Ectodermal cell (in vitro differentiated cells): ENCODE measurements around the gene RBBP8NL.

ENCODE experiments used
- H3K27ac ChIP-seq: 2 replicates; pipeline ENCODE4 v1.7.0; 2013; ENCODE audit warnings: mild to moderate bottlenecking, low read depth, low read length; ENCODE audit not compliant: insufficient read depth, poor library complexity, severe bottlenecking
- H3K27me3 ChIP-seq: 2 replicates; pipeline ENCODE4 v1.7.0; 2013; ENCODE audit warnings: mild to moderate bottlenecking, low read length; ENCODE audit not compliant: insufficient read depth, control insufficient read depth, poor library complexity, severe bottlenecking
- H3K36me3 ChIP-seq: one replicate; pipeline ENCODE4 v1.7.0; 2013; ENCODE audit warnings: low read length; ENCODE audit not compliant: control insufficient read depth, insufficient read depth
- H3K4me1 ChIP-seq: one replicate; pipeline ENCODE4 v1.7.0; 2013; ENCODE audit warnings: low read length; ENCODE audit not compliant: control insufficient read depth, insufficient read depth
- H3K4me3 ChIP-seq: 2 replicates; pipeline ENCODE4 v1.7.0; 2013; ENCODE audit warnings: low read depth, low read length, control low read depth; ENCODE audit not compliant: insufficient read depth
- H3K9me3 ChIP-seq: 2 replicates; pipeline ENCODE4 v1.7.0; 2013; ENCODE audit warnings: mild to moderate bottlenecking, low read length, moderate library complexity; ENCODE audit not compliant: control insufficient read depth
- WGBS, 2 experiments: methylation state at CpG; one replicate each; pipeline ENCODE4 v1.1.7; 2013; ENCODE audit warnings: missing lambda C conversion rate in 2 of 2; 5-methylcytosine and 5-hydroxymethylcytosine counted together

Gene RBBP8NL

DNA sequence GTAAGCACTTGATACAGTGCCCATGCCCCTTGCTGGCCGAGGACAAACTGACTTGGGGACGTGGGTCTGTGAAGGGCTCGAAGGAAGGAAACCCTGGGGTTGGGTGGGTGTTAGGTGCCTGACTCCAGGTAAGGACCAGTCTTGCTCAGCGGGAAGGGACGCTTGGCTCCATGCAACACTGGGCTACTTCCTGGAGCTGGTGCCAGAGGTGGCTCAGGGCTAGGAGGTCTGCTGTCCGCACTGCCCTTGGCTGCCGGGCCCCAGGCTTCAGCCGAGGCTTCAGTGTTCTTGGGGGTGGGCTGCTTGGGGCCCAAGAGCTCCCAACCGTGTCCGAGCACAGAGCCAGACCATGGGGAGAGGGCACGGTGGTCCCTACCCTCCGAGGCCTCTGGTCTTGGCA, 43.1 kb upstream of the RBBP8NL start:
- no peaks in the 10 kb centered on the region for H3K36me3 ChIP-seq
- no peaks in the 10 kb centered on the region for H3K9me3 ChIP-seq
- peaks cover 23% of the 10 kb centered on the region for H3K4me1 ChIP-seq
- 91 to 92% methylated on average over 12 of the region's 12 CpGs for WGBS, 2 experiments
- H3K27ac ChIP-seq = no peak overlapping the region
- no peak overlapping the region for H3K4me3 ChIP-seq
- peaks cover 29% of the 10 kb centered on the region for H3K27me3 ChIP-seq

DNA sequence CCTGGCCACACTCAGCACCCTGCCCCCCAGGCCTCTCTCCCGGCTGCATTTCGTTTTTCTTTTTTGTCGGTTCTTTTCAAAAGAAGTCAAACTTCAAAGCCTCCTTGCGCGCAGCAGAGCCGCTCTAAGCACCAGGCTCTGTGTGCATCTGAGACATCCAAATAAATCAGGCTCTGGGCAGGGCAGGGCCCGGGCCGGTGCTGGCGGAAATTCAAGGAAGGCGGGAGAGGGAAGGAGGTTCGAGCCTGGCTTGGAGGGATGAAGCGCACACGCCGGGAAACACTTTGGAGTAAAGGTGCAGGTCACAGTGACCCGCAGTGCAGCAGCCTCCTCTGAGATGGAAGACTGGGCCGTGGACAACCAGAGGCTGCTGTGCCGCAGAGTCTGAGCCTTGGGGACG, 42.7 kb upstream of the RBBP8NL start:
- H3K27me3 ChIP-seq = peaks cover 25% of the 10 kb centered on the region
- H3K9me3 ChIP-seq = no peaks in the 10 kb centered on the region
- no peaks in the 10 kb centered on the region for H3K36me3 ChIP-seq
- 65 to 68% methylated on average over 18 of the region's 18 CpGs for WGBS, 2 experiments
- peaks cover 23% of the 10 kb centered on the region for H3K4me1 ChIP-seq
- H3K4me3 ChIP-seq = no peak overlapping the region
- no peak overlapping the region for H3K27ac ChIP-seq

DNA sequence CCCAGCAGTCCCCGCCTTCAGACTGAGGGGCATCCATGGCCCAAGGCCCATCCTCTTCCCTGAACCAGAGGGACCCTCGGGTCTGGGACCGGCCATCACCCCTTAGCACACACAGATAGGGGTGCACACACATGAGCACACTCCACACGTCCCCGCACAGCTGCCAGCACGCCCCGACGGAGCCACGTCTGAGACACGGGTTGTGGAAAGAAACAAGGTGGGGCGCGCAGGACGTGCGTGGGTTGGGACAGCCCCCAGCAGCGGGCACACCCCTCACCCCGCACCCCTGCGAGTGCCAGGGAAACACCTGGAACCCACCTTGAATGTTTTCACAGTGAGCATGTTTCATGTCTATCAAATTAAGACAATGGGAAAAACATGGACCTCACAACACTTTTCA, 42.0 kb upstream of the RBBP8NL start:
- 87 to 89% methylated on average over 17 of the region's 17 CpGs for WGBS, 2 experiments

DNA sequence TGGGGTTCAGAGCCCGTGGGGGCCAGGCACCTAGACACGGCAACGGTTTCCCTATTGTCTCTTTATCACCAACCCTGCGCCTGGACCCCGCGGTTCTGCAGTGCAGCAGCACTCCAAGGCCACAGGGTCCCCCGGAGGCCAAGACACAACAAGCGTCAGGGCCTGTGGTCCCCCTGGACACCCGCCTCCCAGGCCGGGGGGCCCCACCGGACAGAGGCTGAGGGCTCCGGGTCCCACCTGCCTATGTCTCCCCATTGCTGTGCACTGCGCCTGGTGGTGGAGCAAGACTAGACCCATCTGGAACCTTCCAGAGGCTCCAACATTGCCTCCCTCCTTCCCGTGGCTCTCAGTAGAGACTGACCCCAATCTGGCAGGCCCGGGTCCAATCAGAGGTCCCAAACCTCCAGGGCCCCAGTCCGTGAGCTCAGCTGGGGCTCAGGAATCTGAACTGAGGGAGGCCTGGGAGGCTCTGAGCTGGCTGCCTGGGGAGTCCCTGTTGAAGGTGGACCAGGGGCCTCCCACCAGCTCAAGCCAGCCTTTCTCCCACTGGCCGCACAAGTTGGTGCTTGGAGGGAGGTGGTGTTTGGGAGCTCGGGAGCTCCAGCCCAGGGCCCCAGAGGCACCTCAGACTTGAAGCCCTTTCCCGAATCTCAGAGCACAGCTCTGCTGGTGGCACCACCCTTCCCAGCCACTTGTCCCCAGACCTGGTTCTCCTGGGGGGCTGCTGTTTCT, 39.6 kb upstream of the RBBP8NL start:
- 90 to 92% methylated on average over 19 of the region's 19 CpGs for WGBS, 2 experiments
- H3K36me3 ChIP-seq = no peaks in the 10 kb centered on the region
- no peak overlapping the region for H3K27ac ChIP-seq
- no peak overlapping the region for H3K4me3 ChIP-seq
- H3K27me3 ChIP-seq = no peaks in the 10 kb centered on the region
- H3K4me1 ChIP-seq = peaks cover 8% of the 10 kb centered on the region
- H3K9me3 ChIP-seq = no peaks in the 10 kb centered on the region

More for the DNA sequence above, 42.0 kb upstream of the RBBP8NL start:
- no peaks in the 10 kb centered on the region for H3K9me3 ChIP-seq
- peaks cover 16% of the 10 kb centered on the region for H3K4me1 ChIP-seq
- no peak overlapping the region for H3K4me3 ChIP-seq
- H3K27ac ChIP-seq = no peak overlapping the region
- no peaks in the 10 kb centered on the region for H3K36me3 ChIP-seq
- peaks cover 18% of the 10 kb centered on the region for H3K27me3 ChIP-seq

DNA sequence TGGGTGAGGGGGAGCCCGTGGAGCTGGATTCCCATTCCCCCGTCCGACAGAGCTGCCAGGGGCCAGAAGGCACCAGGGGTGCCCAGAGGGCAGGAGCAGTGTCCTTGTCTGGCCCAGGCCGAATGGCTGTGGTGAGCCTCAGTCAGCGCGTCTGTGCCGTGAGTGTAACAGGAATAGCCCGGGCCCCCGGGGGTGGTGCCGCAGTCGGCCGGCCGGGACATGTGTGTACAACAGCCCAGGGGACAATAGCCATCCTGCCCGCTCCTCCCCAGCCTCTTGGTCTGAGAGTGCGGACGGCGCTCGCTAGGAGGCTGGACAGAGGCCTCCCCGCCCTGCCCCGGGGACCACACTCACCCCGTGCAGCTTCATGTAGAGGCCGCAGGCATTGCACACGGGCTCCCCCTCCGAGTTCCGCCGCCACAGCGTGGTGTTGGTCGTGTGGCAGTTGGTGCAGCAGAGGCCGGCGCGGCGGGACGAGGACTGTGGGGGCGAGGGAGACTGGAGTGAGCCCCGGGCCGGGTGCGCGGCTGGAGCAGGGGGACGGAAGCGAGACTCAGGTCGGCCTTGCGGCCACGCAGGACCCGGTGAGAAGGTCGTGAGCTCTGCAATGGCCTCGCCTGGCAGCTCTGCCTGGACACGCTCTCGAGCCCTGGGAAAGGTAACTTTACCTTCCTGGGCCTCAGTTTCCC, 38.9 kb upstream of the RBBP8NL start:
- no peak overlapping the region for H3K27ac ChIP-seq
- H3K27me3 ChIP-seq = no peaks in the 10 kb centered on the region
- H3K36me3 ChIP-seq = no peaks in the 10 kb centered on the region
- H3K9me3 ChIP-seq = no peaks in the 10 kb centered on the region
- peaks cover 8% of the 10 kb centered on the region for H3K4me1 ChIP-seq
- WGBS, 2 experiments = 92% methylated on average over 48 of the region's 48 CpGs
- no peak overlapping the region for H3K4me3 ChIP-seq

DNA sequence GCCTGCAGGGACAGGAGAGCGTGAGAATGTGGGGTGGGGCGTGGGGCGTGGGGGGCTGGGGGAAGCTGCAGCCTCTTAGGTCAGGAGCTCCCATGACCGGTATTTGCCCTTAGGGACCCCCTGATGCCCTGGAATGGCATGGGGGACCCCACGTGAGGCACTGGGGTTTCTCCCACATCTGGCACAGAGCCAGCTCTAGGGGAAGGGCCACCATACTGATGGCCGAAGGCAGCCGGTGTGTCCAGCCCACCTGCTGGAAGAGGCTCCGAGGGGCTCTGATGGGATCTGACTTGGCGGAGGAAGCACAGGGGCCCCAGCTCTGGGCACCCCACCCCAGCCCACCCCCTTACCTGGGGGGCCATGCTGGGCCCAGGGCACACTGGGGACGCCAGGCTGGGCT, 37.7 kb upstream of the RBBP8NL start:
- Histone ChIP-seq H3K27ac (no peak overlapping the region), H3K4me3 (no peak overlapping the region), H3K9me3 (no peaks in the 10 kb centered on the region), H3K27me3 (no peaks in the 10 kb centered on the region), H3K36me3 (no peaks in the 10 kb centered on the region), H3K4me1 (peaks cover 5% of the 10 kb centered on the region)
- WGBS, 2 experiments = 88 to 89% methylated on average over 10 of the region's 10 CpGs

DNA sequence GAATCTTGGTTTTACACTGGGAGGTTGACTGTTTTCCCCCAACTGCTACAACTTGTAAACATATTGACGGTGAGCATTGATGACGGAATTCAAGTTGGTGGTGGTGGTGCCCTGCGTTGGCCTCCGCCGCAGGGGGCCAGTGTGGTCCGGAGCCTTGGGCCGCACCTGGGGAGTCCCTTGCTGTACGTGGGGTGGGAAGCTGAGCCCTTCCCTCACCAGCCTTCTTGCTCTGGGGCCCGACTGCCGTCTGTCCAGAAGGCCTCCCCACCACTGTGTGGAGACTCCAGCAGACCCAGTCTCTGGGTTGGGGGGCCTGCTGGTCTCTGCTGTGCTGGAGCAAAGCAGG, 37.1 kb upstream of the RBBP8NL start:
- no peaks in the 10 kb centered on the region for H3K36me3 ChIP-seq
- 92 to 94% methylated on average over 10 of the region's 10 CpGs for WGBS, 2 experiments
- no peak overlapping the region for H3K27ac ChIP-seq
- no peaks in the 10 kb centered on the region for H3K27me3 ChIP-seq
- H3K4me3 ChIP-seq = no peak overlapping the region
- H3K9me3 ChIP-seq = no peaks in the 10 kb centered on the region
- no peaks in the 10 kb centered on the region for H3K4me1 ChIP-seq

DNA sequence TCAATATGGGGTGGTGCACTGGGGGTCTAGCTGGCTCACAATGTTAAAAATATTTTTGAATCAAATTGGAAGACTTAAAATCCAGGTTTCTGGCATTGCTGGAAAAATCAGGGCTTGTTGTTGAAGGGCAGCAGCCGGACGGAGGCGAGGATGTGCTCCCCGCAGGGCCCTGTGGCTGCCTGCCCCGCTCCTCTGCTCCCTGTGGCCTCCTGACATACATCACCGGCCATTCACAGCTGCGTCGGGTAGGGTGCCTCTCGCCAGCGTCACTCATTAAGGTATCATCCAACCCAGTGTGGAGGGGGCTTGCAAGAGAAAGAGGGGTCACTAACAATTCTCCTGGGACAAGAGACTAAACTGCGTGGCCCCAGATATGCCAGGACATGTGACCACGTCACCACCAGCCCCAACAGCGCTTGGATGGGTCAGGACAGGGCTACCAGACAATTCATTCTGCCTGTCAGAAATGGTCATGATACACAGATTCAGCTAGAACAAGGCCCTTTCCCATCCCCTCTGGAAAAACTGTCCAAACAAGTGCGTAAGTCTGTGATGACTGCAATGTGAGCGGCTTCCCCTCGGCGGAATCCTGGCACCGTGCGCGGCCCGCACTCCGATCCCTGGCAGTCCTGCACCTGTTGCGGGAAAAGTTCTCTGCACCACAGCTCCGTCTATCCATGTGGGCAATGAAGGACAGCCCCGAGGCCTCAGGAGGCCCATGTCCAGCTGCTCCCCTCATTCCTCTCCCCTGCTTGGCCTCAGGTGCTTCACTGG, 36.5 kb upstream of the RBBP8NL start:
- no peak overlapping the region for H3K27ac ChIP-seq

DNA sequence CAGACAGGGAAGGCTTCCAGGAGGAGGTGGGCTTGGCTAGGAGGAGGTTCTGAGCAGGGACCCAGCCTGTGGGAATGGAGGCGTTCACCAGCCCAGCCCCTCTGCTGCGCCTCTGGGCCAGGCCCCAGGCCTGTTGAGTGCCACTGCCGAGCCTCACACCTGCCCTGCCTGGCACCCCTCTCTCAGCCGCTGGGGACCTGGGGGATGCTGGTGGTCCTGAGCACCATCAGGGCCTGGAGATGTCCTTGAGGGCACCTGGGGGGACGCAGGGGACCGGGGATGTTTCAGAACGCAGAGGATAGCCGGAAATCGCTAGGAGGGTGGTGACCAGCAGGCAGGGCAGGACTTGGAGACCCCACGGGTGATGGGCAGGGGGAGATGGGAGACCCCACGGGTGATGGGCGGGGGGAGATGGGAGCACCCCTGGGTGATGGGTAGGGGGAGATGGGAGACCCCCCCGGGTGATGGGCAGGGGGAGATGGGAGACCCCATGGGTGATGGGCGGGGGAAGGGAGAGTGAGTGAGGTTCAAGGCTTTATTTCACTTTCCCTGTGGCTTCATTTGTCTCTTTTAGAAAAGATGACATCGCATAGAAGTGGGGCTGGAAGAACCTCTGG, 35.7 kb upstream of the RBBP8NL start:
- WGBS, 2 experiments = 87% methylated on average over 15 of the region's 15 CpGs
- Histone ChIP-seq H3K27ac (no peak overlapping the region), H3K27me3 (no peaks in the 10 kb centered on the region)

More for the DNA sequence above, 36.5 kb upstream of the RBBP8NL start:
- Histone ChIP-seq H3K4me1 (no peaks in the 10 kb centered on the region), H3K27me3 (no peaks in the 10 kb centered on the region), H3K4me3 (no peak overlapping the region), H3K36me3 (no peaks in the 10 kb centered on the region), H3K9me3 (no peaks in the 10 kb centered on the region)
- WGBS, 2 experiments = 89% methylated on average over 25 of the region's 25 CpGs

DNA sequence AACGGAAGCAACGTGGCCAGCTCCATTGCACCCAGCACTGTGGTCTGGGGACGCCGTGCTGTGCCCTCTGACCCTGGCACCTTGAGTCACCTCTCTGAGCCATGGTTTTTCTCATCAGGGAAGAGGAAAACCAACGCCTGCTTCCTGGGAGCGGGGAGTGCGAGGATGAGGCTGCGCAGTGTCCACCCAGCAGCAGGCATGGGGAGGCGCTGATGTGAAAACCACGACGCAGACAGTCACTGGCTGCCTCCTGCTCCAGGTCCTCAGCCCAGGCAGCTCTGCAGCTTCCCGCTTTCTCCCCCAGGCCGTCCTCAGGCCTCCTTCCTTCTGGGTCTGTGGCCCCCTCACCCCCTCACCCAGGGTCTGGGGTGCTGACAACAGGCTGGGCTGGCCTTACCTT, 34.5 kb upstream of the RBBP8NL start:
- Histone ChIP-seq H3K27ac (no peak overlapping the region), H3K36me3 (no peaks in the 10 kb centered on the region), H3K27me3 (no peaks in the 10 kb centered on the region), H3K4me3 (no peak overlapping the region), H3K4me1 (no peaks in the 10 kb centered on the region), H3K9me3 (no peaks in the 10 kb centered on the region)
- 94 to 95% methylated on average over 13 of the region's 13 CpGs for WGBS, 2 experiments

More for the DNA sequence above, 35.7 kb upstream of the RBBP8NL start:
- no peaks in the 10 kb centered on the region for H3K36me3 ChIP-seq
- no peak overlapping the region for H3K4me3 ChIP-seq
- no peaks in the 10 kb centered on the region for H3K9me3 ChIP-seq
- no peaks in the 10 kb centered on the region for H3K4me1 ChIP-seq
